AG10803 (cell line): ENCODE measurements around the gene MYH15.

ENCODE experiments used
- DNase-seq: peaks from one replicate; pipeline ENCODE4 v3.0.0; 2010; ENCODE audit warnings: low read depth
- H3K4me3 ChIP-seq: 2 replicates; pipeline ENCODE4 v1.5.1; 2011; ENCODE audit warnings: mild to moderate bottlenecking, low read length, control low read depth
- TF ChIP-seq, protein P1 (sequence below): conservative IDR thresholded peaks from 2 replicates; pipeline ENCODE4 v1.5.1; 2011; ENCODE audit warnings: mild to moderate bottlenecking, low read length, control low read depth, inconsistent platforms

Gene MYH15

DNA sequence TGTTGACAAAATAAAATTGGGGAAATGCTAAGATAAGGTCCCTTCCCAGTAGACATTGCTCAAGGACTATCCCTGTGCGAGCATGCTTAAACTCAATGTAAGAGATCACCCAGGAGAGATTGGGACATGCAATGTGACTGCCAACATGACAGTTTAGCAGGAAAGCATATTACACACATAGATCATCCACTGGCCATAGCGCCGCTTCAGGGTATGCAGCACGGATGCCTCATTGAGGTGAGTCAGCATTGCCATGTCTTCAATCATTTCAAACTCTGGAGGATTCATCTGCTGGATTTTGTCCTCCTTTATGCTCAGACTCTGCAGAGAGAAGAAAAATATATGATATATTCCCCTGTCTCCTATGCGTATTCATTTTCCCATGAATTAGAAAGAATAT, 8.9 kb downstream of the MYH15 start:
- DNase-seq: no peak
- no peak overlapping the region for H3K4me3 ChIP-seq
- TF ChIP-seq, protein P1, sequence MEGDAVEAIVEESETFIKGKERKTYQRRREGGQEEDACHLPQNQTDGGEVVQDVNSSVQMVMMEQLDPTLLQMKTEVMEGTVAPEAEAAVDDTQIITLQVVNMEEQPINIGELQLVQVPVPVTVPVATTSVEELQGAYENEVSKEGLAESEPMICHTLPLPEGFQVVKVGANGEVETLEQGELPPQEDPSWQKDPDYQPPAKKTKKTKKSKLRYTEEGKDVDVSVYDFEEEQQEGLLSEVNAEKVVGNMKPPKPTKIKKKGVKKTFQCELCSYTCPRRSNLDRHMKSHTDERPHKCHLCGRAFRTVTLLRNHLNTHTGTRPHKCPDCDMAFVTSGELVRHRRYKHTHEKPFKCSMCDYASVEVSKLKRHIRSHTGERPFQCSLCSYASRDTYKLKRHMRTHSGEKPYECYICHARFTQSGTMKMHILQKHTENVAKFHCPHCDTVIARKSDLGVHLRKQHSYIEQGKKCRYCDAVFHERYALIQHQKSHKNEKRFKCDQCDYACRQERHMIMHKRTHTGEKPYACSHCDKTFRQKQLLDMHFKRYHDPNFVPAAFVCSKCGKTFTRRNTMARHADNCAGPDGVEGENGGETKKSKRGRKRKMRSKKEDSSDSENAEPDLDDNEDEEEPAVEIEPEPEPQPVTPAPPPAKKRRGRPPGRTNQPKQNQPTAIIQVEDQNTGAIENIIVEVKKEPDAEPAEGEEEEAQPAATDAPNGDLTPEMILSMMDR: no peak

DNA sequence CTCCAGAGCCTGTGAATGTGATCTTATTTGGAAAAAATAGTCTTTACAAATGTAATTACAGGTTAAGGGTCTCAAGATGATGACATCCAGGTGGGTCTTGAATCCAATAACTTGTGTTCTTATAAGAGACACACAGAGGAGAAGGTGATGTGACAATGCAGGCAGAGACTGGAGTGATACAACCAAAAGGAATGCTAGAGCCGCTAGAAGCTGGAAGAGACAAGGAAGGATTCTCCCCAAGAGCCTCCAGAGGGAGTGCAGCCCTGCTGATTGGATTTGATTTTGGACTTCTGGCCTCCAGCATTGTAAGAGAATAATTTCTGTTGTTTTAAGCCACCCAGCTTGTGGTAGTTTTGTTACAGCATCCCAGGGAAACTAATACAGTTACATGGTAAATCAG, 9.7 kb downstream of the MYH15 start:
- peak; percentile 24 for DNase-seq
- TF ChIP-seq, protein P1: no peak; the same call in 1 of the 2 replicates
- H3K4me3 ChIP-seq: no peak overlapping the region

DNA sequence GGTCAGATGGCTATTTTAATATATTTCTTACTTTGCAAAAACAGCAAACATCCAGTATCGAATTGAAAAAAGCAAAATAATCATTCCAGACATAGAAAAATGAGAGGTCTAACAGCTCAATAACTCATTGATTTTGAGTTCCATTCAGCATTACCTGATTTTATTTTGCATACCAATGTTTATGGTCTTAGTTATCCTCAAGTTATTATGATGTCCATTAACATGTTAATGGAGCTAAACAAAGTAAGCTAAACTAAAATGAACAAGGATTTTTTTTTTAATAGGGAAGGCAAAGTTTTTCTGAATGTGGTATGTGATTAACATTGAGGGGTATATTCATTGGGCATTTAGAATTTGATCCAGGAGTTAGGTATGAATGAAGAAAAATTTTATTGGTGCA, 13.1 kb downstream of the MYH15 start:
- no peak for DNase-seq
- no peak overlapping the region for H3K4me3 ChIP-seq
- TF ChIP-seq, protein P1: no peak

DNA sequence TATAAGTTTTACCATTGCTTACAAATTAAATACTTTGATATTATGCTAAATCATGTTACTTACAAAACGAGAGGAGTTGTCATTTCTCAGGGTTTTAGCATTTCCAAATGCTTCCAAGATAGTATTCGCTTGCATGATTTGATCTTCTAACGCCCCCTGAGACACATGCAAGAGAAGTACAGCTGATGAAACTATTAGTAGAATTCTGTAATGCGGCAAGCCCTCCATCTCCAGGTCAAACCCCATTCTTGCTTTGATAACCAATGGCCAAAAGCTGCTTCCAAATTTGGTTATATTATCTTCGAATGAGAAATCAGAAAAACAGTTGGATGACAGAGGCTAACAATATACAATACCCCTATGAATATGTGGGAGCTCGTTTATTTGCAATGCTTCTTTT, 14.7 kb downstream of the MYH15 start:
- H3K4me3 ChIP-seq: no peak overlapping the region
- TF ChIP-seq, protein P1: no peak
- no peak for DNase-seq

DNA sequence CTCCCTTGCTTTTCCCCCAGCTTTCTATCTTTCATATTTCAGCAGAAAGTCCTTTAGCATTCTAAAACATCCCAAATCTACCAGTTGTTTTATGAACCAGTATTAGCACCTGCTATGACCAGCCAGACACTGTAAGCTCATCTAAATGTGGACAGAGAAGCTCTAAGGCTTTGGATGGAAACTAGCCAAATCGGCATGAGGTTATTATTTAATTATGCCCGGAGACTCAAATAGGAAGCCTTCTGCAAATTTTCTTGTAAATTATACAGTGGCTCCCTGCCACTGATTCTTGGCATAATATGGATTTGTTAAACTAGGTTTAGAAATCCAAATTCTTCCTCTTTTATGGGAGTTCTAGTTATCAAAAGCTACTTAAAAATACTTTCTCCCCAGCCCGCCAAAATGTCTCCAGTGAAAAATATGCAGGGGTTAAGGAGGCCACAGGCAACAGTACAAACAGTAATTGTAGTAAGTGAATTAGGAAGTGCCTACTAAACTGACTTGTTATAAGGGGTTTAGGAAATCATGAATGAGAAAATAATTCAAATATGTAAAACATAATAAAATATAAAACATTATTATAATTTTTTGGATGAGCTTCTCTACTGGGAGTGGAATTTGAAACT, 15.4 kb downstream of the MYH15 start:
- TF ChIP-seq, protein P1: no peak
- H3K4me3 ChIP-seq: no peak overlapping the region
- DNase-seq: no peak

DNA sequence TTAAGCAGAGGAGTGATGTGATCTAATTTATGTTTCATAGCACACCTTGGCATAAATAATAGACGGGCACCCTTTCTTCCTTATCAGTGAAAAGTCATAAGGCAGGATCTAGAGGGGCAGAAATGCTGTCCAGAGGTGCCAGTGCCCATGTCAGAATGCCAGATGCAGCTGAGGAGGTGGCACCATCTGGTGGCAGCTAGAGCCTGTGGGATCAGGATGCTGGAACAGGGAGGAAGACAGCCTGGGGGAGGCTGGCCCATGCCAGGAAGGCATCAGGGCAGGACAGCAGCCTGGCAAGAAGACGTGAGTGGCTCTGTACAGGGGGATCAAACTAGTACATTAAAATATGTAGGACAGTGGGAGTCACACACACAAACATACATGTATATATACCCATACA, 16.5 kb downstream of the MYH15 start:
- DNase-seq: no peak
- no peak overlapping the region for H3K4me3 ChIP-seq
- TF ChIP-seq, protein P1: peak; percentile 23; the same call in 1 of the 2 replicates

DNA sequence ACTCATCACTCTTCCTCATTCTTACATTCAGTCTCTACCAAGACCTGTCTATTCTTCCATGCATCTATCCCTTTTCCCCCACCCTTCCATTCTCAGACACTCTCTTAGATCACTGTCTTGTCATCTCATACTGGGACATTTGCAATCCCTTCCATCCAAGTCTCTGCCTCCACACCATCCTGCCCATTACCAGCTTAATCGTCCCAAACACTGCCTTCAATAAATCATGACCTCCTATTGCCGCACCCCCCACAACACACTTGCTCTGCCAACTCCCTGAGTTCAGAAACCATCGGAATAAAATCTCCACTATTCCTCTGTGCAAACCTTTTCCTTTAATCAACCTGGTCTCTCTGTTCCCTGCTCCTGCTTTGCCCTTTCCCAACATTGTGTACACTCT, 18.9 kb downstream of the MYH15 start:
- TF ChIP-seq, protein P1: no peak
- H3K4me3 ChIP-seq: no peak overlapping the region
- DNase-seq: no peak
